ENCODE results near the gene CDKAL1. TPM values are rescaled to one million over a fixed set of nuclear protein-coding genes. Genes with fewer than 3 reads are reported as not detected.

CDKAL1 gene
- total RNA-seq, 1 experiment from 2014 or later = 22.3 TPM

- no peak for DNase-seq (ENCODE audit: low read depth)
Measured at GRCh38 chr6:20837189-20837588, 302.9 kb downstream of the CDKAL1 start.

GRCh38 chr6:20838113-20838512 lies 303.9 kb downstream of the CDKAL1 start:
- no peak for DNase-seq (ENCODE audit: low read depth)

GRCh38 chr6:20839630-20840029 lies 305.4 kb downstream of the CDKAL1 start:
- no peak for DNase-seq (ENCODE audit: low read depth)

- DNase-seq (ENCODE audit: low read depth) = peak; percentile 66
Measured at GRCh38 chr6:20840675-20841074, 306.4 kb downstream of the CDKAL1 start.

- no peak for DNase-seq (ENCODE audit: low read depth)
Measured at GRCh38 chr6:20841806-20842205, 307.5 kb downstream of the CDKAL1 start.

GRCh38 chr6:20845592-20845991 lies 311.3 kb downstream of the CDKAL1 start:
- DNase-seq (ENCODE audit: low read depth) = no peak

GRCh38 chr6:20846602-20847028 lies 312.4 kb downstream of the CDKAL1 start:
- DNase-seq (ENCODE audit: low read depth) = peak; percentile 48

- no peak for DNase-seq (ENCODE audit: low read depth)
Measured at GRCh38 chr6:20847904-20848303, 313.6 kb downstream of the CDKAL1 start.

- DNase-seq (ENCODE audit: low read depth) = no peak
Measured at GRCh38 chr6:20850686-20851416, 316.6 kb downstream of the CDKAL1 start.

- no peak for DNase-seq (ENCODE audit: low read depth)
Measured at GRCh38 chr6:20851795-20852194, 317.5 kb downstream of the CDKAL1 start.

- no peak for DNase-seq (ENCODE audit: low read depth)
Measured at GRCh38 chr6:20853828-20854227, 319.6 kb downstream of the CDKAL1 start.

- no peak for DNase-seq (ENCODE audit: low read depth)
Measured at GRCh38 chr6:20856681-20857288, 322.5 kb downstream of the CDKAL1 start.

GRCh38 chr6:20861481-20861880 lies 327.2 kb downstream of the CDKAL1 start:
- DNase-seq (ENCODE audit: low read depth) = no peak

GRCh38 chr6:20866036-20866435 lies 331.8 kb downstream of the CDKAL1 start:
- DNase-seq (ENCODE audit: low read depth) = no peak

- peak; percentile 38 for DNase-seq (ENCODE audit: low read depth)
Measured at GRCh38 chr6:20866935-20867703, 332.9 kb downstream of the CDKAL1 start.

- DNase-seq (ENCODE audit: low read depth) = no peak
Measured at GRCh38 chr6:20868397-20869096, 334.3 kb downstream of the CDKAL1 start.

- no peak for DNase-seq (ENCODE audit: low read depth)
Measured at GRCh38 chr6:20870021-20870420, 335.8 kb downstream of the CDKAL1 start.

GRCh38 chr6:20870493-20870892 lies 336.2 kb downstream of the CDKAL1 start:
- no peak for DNase-seq (ENCODE audit: low read depth)

- DNase-seq (ENCODE audit: low read depth) = peak; percentile 15
Measured at GRCh38 chr6:20873425-20874190, 339.4 kb downstream of the CDKAL1 start.

GRCh38 chr6:20875369-20875963 lies 341.2 kb downstream of the CDKAL1 start:
- peak; percentile 35 for DNase-seq (ENCODE audit: low read depth)

GRCh38 chr6:20876036-20876435 lies 341.8 kb downstream of the CDKAL1 start:
- DNase-seq (ENCODE audit: low read depth) = peak; percentile 86

Measured in RPMI7951 (cell line).